Heart left ventricle (tissue), 16 donors: ENCODE data around the gene DNTT. TPM values are rescaled to one million over a fixed set of nuclear protein-coding genes. Genes with fewer than 3 reads are reported as not detected.

ENCODE experiments used
- ATAC-seq, 4 donors: fragments of 200-7000 bp; cut with Tn5 transposase; one replicate each; pipeline ENCODE4 v1.9.1; 2020 to 2022; ENCODE audit warnings: moderate library complexity in 4 of 4, mild to moderate bottlenecking in 3 of 4, moderate number of reproducible peaks in 1 of 4
- DNase-seq, 5 donors: peaks; one replicate each; pipeline ENCODE4 v3.0.0-alpha.2; 2020
- H3K27ac ChIP-seq, 12 donors: fragments of 200-600 bp; sonication (generic) in 4 of 12; one replicate each; pipeline versions ENCODE4 v1.5.0 to v1.8.0; 2016 to 2022; ENCODE audit warnings: mild to moderate bottlenecking in 2 of 12
- H3K27me3 ChIP-seq, 9 donors: fragments of 200-600 bp; sonication (generic) in 2 of 9; one replicate each; pipeline versions ENCODE4 v1.5.1 to v1.8.0; 2016 to 2022; ENCODE audit warnings: mild to moderate bottlenecking in 3 of 9
- H3K36me3 ChIP-seq, 9 donors: fragments of 200-600 bp; sonication (generic) in 2 of 9; one replicate each; pipeline versions ENCODE4 v1.5.0 to v1.8.0; 2018 to 2022; ENCODE audit warnings: mild to moderate bottlenecking in 2 of 9
- H3K4me1 ChIP-seq, 12 donors: fragments of 200-600 bp; sonication (generic) in 4 of 12; one replicate each; pipeline versions ENCODE4 v1.5.0 to v1.8.0; 2016 to 2022; ENCODE audit warnings: mild to moderate bottlenecking in 3 of 12
- H3K4me3 ChIP-seq, 12 donors: fragments of 200-600 bp; sonication (generic) in 4 of 12; one replicate each; pipeline versions ENCODE4 v1.5.0 to v1.8.0; 2017 to 2022; ENCODE audit warnings: mild to moderate bottlenecking in 9 of 12, moderate library complexity in 4 of 12
- H3K9me3 ChIP-seq, 12 donors: fragments of 200-600 bp; sonication (generic) in 4 of 12; one replicate each; pipeline versions ENCODE4 v1.5.0 to v1.8.0; 2016 to 2022; ENCODE audit warnings: mild to moderate bottlenecking in 1 of 12
- CTCF ChIP-seq, 12 donors: fragments of 200-600 bp; sonication (generic) in 4 of 12; IDR thresholded peaks; one replicate each; pipeline versions ENCODE4 v1.5.0 to v1.8.0; 2018 to 2022; ENCODE audit warnings: antibody characterized with exemption in 12 of 12, mild to moderate bottlenecking in 5 of 12
- POLR2A ChIP-seq, 2 donors: fragments of 450-650 bp; IDR thresholded peaks; one replicate each; pipeline ENCODE4 v1.6.1; 2017; ENCODE audit warnings: antibody characterized with exemption in 2 of 2, mild to moderate bottlenecking in 2 of 2, moderate library complexity in 2 of 2
- WGBS, 4 donors: extraction: QIAGEN DNeasy Blood & Tissue Kit in 2 of 4; methylation state at CpG; one replicate each; pipeline versions ENCODE4 v1.1.5 to v1.1.7; 2013 to 2018; 5-methylcytosine and 5-hydroxymethylcytosine counted together
- intact Hi-C, 10 donors: fragments of 100-400 bp; cut with DNase I; formaldehyde crosslinking; loops; one replicate each; pipeline versions ENCODE4 v1.11.1 to v1.14.2; 2022
- polyA plus RNA-seq, 2 donors: library from polyadenylated mRNA; stranded (reverse); fragments of 200-250 nt; gene quantifications; one replicate each; pipeline ENCODE4 v1.2.3, GENCODE V29; 2013
- total RNA-seq, 9 donors: library from RNA; depleted of rRNA in 2 of 9; stranded (reverse); fragments of >200 nt in 2 of 9; fragmentation: NEBNext Ultra II Directional in 3 of 9; extraction: Animal tissue kit (Norgen Biotek cat#: 25700) in 3 of 9; gene quantifications; one replicate each; pipeline versions ENCODE4 v1.1.0 to v1.2.4, GENCODE V29; 2016 to 2023
- donor health status: ischemic (EF 13 %, LVEDD 7.1; RV severe dilation, severe dysfunction).
- donor health status: healthy with polysubstance abuse.
- donor health status: DM: no; HTN: yes; CAD: no.
- donor health status: DM: no; HTN: no; CAD: no.
- donor health status: ischemic (EF 25% LVEDD 6.9; RV normal size, moderate dysfunction).
- donor health status: ischemic (EF 25% LVEDD 5.7; RV mildly dilated, moderate dysfunction).
- donor health status: healthy.
- donor health status: DM: yes; HTN: yes; CAD: no.
- donor health status: ischemic (EF 35%, LVEDD 5.7; RV mildly dilated, moderate dysfunction).
- donor health status: nonischemic (EF 11% LVEDD 7.7; RV severe dilation, severe dysfunction).
- donor health status: DM: yes; HTN: yes; CAD: no.
- donor health status: PGD.
- donor health status: ischemic (EF 29% LVEDD 5.4; RV normal size, mild dysfunction).
- donor health status: nonischemic (EF 23%, LVEDD 6.1; RV moderate dilation, normal function).

The DNTT gene
- total and polyA plus RNA-seq, 11 donors: not detected

DNA sequence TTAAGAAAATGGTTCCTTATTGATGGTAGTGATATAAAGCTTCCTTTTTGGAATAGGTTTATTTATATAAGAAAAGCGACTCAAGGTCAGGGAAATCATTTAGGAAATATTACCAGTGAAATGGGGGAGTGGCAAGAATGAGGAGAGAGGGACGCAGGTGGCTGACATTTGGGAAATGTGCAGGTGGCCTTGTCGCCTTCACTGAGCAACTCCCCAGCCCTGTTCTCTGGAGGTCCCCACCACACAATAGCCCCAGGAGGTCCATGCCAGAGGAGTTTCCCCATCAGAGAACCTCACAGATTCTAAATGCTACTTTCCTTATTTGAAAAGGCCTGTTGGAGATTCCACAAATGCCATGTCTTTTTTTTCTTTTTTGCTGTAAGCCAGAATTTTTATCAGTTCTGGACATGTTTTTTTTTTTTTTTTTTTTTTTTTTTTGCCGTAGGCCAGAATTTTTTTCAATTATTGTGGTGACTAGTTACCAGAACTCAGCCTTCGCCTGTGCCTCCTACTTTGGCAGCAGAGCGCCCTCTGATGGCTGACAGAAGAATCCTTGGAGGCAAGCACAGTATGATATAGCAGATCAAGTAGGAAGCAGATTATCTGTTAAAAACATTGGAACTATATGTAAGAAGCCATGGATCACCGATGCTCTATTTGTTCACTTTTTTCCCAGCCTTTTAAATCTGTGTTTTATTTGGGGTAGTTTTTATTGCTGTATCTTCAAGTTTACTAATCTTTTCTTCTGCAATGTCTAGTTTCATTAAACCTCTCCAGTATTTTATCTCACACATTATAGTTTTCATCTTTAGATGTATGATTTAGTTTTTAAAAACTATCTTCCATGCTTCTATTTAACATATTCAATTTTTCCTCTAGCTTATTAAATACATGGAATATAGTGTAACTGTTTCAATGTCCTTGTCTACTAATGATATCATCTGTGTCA is 36.0 kb downstream of the DNTT start:
- TF ChIP-seq CTCF (IDR thresholded peaks at IDR 0.05) (peak; percentile 49 to 73 (median 62)), POLR2A (IDR thresholded peaks at IDR 0.05) (no peak)
- ATAC-seq: peak in 2 of 4 donors; percentile 65 to 78
- DNase-seq: peak in 4 of 5 donors; percentile 19 to 61 (median 44)
- H3K27me3 ChIP-seq: peaks cover 0 to under 1% (median 0%) of the 10 kb centered on the region in 9 donors
- H3K4me3 ChIP-seq: no peak overlapping the region
- peaks cover 0 to 3% (median 0%) of the 10 kb centered on the region in 12 donors for H3K4me1 ChIP-seq
- no peaks in the 10 kb centered on the region for H3K36me3 ChIP-seq
- 32 to 43% (median 38%) methylated on average over 7 of the region's 7 CpGs for WGBS, 4 donors
- no peak overlapping the region for H3K27ac ChIP-seq
- no peaks in the 10 kb centered on the region for H3K9me3 ChIP-seq
- intact Hi-C loops: loop anchor here in 3 of 10 donors (5.0 to 10.0 kb wide), 3 partner anchors 113 to 325 kb away; no protein-coding TSS in a partner anchor

DNA sequence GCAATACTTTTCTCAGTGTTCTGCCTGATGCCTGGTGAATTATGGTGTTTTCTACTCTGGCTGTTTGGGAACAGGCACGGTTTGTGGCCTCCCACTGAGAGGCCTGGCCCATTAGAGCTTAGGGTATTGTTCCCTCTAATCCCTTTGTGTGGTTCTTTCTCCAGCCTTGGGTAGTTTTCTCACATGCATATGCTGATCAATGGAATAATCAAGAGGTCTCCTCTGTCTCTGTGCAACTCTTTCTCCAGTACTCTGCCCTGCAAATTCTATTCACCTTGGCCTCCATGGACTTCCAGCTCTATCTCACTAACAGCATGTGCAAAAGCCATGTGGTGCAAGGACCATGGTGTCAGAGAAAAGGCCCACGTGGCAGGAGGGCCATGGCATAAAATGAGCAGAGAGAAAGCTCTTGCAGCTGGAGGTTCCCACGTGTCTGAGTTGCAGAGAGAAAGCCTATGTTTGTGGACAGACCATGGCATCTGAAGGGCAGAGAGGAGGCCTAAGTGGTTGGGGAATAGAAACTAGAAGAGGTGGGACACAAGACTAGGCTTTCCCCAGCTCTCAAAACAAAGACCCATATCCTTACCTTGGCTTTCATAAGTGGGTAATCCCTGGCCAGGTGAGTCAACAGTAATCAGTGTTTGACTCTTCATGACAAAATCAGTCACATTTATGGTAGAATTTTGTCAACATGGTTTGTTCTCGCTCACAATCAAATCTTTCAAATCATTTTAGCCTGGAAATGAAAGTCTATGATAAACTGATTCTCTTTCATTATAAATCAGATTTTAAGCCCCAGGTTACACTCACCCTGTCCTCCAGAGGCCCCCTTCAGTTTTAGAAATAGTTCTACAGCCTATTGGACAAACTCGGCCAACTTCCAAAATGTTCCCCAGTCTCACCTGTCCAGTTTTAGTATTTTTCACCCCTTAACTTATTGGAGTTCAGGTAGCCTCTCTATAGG is 37.3 kb downstream of the DNTT start:
- no peak for DNase-seq
- no peak overlapping the region for H3K27ac ChIP-seq
- intact Hi-C loops: no loop called here
- H3K36me3 ChIP-seq: no peaks in the 10 kb centered on the region
- no peaks in the 10 kb centered on the region for H3K27me3 ChIP-seq
- H3K4me1 ChIP-seq: peaks cover 0 to 3% (median 0%) of the 10 kb centered on the region in 12 donors
- WGBS, 4 donors: 70 to 79% (median 77%) methylated on average over 5 of the region's 5 CpGs
- TF ChIP-seq CTCF (IDR thresholded peaks at IDR 0.05): no peak
- TF ChIP-seq POLR2A (IDR thresholded peaks at IDR 0.05): no peak
- no peak overlapping the region for H3K4me3 ChIP-seq
- H3K9me3 ChIP-seq: peaks cover 0 to 10% (median 5%) of the 10 kb centered on the region in 12 donors
- no peak for ATAC-seq

DNA sequence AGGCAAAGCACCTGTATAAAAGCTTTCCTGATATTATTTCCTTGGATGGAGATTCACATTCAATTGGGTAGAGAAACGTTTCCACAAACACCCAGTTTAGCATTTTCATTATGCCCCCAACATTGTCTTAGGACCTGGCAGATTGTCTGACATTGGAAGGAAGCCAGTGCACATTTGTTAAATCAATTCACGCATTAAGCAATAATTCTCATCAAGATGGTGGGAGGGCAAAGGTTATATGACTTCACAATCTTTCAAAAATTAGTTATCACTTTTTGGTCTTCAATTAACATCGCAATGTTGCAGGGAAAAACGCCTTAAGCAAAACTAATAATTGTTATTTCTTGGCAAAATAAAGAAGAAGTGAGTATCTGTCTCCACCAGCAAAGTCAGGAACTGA is 38.2 kb downstream of the DNTT start:
- H3K4me3 ChIP-seq: no peak overlapping the region
- no peaks in the 10 kb centered on the region for H3K27me3 ChIP-seq
- WGBS, 4 donors: 67 to 76% (median 71%) methylated on average over 4 of the region's 4 CpGs
- no peak for DNase-seq
- H3K36me3 ChIP-seq: no peaks in the 10 kb centered on the region
- H3K9me3 ChIP-seq: peaks cover 0 to 13% (median 7%) of the 10 kb centered on the region in 12 donors
- intact Hi-C loops: no loop called here
- peaks cover 0 to 3% (median 0%) of the 10 kb centered on the region in 12 donors for H3K4me1 ChIP-seq
- TF ChIP-seq POLR2A (IDR thresholded peaks at IDR 0.05): no peak
- TF ChIP-seq CTCF (IDR thresholded peaks at IDR 0.05): no peak
- ATAC-seq: no peak
- H3K27ac ChIP-seq: no peak overlapping the region
